Measurements from ENCODE around the gene TCF25.
"Not testable (repeated sequence)": the region's sequence is repeated elsewhere in the genome, so short reads cannot be mapped to it uniquely, and the experiment has no call there.

Gene TCF25, protein sequence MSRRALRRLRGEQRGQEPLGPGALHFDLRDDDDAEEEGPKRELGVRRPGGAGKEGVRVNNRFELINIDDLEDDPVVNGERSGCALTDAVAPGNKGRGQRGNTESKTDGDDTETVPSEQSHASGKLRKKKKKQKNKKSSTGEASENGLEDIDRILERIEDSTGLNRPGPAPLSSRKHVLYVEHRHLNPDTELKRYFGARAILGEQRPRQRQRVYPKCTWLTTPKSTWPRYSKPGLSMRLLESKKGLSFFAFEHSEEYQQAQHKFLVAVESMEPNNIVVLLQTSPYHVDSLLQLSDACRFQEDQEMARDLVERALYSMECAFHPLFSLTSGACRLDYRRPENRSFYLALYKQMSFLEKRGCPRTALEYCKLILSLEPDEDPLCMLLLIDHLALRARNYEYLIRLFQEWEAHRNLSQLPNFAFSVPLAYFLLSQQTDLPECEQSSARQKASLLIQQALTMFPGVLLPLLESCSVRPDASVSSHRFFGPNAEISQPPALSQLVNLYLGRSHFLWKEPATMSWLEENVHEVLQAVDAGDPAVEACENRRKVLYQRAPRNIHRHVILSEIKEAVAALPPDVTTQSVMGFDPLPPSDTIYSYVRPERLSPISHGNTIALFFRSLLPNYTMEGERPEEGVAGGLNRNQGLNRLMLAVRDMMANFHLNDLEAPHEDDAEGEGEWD

DNA sequence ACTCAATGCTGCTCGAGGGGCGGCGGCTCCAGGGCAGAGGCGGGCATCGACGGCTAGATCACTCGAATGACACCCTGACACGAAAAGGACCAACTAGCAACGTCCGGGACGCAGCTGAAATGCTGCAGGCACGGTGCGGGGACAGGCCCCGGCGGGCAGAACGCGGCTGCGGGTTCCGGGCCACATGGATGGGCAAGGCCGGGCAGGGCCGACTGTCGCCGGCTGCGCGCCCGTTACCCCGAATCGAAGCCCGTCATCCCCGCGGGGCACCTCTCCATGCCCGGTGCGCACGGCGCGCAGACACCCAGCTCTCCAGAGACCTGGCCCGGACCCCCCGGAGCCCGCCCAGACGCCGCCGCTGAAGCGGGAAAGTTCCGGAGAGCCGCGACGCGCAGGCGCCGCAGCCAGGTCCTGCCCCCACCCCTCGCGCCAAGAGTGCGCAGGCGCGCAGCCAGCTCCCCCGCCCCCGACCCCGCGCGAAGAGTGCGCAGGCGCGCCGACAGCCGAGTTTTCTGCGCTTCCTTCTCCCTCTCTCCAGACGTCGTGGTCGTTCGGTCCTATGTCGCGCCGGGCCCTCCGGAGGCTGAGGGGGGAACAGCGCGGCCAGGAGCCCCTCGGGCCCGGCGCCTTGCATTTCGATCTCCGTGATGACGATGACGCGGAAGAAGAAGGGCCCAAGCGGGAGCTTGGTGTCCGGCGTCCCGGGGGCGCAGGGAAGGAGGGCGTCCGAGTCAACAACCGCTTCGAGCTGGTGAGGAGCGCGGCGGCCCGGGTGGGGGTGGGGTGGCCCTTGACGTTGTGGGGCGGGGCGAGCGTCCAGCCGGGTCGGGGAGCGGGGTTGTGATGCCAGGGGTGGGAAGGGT, at the start of gene TCF25:
TCF25 (plus strand) TSS at position 484 of the 863 bp plus-strand sequence; CDS start at position 560, 76 bp downstream.
- DNase-seq (ENCODE audit: low read depth): peak; percentile 54

GRCh38 chr16:89823824-89824148, 49.6 kb upstream of the TCF25 start:
- not testable (repeated sequence) for DNase-seq (ENCODE audit: low read depth)

DNA sequence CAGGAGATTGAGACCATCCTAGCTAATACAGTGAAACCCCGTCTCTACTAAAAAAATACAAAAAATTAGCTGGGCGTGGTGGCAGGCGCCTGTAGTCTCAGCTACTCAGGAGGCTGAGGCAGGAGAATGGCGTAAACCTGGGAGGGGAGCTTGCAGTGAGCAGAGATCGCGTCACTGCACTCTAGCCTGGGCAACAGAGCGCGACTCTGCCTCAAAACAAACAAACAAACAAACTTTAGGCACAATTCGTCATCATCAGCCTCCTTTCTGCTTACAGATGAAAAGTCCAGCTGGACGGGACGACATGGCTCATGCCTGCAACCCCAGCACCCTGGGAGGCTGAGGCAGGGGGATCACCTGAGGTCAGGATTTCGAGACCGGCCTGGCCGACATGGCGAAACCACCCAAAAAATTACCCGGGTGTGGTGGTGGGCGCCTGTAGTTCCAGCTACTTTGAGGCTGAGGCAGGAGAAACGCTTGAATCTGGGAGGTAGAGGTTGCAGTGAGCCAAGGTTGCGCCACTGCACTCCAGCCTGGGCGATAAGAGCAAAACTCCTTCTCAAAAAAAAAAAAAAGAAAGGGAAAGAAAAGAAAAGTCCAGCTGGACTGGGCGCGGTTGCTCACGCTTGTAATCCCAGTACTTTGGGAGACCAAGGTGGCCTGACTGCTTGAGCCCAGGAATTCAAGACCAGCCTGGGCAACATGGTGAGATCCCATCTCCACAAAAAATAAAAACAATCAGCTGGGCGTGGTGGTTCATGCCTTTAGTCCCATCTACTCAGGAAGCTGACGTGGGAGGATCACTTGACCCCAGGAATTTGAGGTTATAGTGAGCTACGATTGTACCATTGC, 46.6 kb upstream of the TCF25 start:
- DNase-seq (ENCODE audit: low read depth): no peak

DNA sequence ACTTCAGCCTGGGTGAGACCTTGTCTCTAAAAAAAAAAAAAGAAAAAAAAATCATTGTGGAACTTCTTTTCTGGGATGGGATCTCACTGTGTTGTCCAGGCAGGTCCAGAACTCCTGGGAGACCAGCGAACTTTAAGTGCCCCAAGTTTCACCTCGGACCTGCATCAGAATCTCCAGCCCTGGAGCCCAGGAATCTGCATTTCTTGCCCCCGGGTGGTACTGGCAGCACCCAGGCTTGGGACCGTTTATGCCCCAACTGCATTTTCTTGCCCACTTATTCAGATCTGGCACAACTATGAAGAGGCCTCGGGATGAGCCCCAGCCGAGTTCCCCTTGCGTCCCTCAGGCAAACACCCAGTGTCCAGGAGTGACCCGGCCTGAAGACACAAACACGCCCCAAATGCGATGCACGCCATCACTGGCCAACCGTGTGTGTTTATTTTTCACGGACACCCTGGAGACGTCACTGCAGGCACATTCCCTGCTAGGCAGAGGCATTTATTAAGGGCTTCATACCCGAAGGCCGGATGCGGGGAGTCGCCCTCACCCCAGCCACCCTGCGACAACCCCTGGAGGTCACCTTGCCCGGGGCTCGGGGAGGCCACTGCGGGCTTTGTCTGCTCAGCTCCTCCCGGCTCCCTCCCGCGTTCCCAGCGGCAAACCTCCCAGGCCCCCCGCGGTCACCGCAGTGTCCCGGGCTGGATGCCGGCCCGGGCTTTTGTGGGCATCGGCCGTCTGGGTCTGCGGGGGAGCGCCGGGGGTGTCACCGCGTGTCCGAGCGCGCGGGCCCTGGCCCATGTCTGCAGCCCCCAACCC, 45.8 kb upstream of the TCF25 start:
- DNase-seq (ENCODE audit: low read depth): no peak

GRCh38 chr16:89828199-89828869, 45.1 kb upstream of the TCF25 start, which contains the start of gene SPIRE2:
SPIRE2 (plus strand) TSS chr16:89828475; CDS start chr16:89828551, 76 bp downstream.
- peak; percentile 51 for DNase-seq (ENCODE audit: low read depth)

GRCh38 chr16:89828870-89829629, 44.3 kb upstream of the TCF25 start:
- no peak for DNase-seq (ENCODE audit: low read depth)

DNA sequence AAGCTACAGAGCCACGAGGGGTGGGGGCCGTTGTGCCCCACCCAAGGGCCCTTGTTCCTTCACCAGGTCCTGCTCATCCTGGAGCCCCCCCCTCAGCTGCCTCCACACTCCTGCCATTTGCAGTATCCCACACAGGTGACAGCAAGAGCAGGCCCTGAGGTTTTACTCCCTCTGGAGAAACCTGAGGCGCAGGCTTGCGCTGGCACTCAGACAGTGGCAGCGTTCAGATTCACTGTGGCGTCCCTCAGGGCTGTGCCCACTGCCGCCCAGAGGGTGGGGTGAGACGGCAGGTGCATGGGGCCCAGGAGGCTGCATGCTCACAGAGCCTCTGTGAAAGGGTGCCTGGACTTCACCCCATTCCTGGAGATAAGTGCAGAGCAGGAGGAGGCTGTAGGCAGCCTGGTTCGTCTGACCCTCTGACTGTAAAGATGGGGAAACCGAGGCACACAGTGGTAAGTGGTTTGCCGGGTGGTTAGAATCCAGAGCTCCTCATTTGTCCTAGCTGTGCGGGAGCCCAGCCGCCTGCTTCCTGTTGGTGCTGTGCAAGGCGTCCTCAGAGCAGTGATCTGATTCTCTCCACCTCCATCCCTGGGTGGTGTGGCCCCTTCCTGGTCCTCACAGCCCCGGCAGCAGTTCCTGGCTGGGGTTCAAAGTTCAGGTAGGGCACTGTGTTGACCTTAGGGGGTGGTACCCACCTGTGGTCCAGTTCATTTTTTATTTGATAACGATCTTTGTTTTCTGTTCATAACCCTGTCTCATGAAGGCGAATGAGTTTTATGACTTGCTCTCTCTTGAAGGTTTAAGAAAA, 43.6 kb upstream of the TCF25 start:
- DNase-seq (ENCODE audit: low read depth): no peak

DNA sequence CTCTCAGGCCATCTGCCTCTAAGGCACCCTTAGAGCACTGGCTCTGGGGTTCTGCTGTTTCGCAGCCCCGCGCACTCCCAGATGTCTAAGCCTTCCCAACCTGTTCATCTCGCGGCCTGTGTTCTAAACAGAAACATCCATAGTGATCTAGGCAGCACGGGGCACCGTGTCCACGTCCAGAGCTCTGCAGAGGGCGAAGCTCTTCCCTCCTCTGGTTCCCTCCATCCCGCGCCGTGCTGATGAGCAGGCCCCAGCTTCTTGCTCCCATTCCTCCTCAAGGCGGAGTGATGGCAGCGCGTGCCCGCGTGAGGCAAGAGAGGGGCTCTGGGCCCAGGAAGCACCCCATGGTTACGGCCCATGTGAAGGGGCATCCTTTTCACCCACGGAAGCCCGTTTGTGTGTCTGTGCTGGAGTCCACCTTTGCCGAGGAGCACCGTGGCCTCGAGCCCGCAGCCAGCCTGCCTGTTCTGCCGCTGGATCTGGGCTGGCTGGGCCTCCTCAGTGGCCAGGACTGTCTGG, 41.5 kb upstream of the TCF25 start:
- DNase-seq (ENCODE audit: low read depth): no peak

DNA sequence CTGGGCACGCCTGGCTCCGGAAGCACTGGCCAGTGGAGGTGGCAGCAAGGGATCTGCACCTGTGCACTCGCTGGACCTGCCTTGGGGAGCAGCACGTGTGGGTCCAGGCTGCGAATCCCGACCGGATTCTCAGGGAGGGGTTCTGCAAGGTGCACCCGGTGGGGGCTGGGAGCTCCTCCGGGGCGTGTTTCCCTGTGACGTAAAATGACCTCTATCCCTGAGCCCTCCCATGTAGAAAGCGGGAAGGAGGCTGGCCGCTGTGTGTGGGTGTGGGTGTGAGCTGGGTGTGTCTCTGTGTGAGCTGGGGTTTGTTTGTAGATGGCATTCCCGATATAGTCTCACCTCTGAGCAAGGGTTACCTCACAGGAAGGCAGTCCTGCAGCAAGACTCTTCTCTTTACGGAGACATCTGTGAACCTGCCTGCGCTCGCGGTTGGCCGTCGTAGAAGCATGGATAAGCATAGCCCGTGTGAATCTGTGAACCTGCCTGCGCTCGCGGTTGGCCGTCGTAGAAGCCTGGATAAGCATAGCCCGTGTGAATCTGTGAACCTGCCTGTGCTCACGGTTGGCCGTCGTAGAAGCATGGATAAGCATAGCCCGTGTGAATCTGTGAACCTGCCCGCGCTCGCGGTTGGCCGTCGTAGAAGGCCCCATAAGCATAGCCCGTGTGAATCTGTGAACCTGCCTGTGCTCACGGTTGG, 39.6 kb upstream of the TCF25 start:
- not testable (repeated sequence) for DNase-seq (ENCODE audit: low read depth)

DNA sequence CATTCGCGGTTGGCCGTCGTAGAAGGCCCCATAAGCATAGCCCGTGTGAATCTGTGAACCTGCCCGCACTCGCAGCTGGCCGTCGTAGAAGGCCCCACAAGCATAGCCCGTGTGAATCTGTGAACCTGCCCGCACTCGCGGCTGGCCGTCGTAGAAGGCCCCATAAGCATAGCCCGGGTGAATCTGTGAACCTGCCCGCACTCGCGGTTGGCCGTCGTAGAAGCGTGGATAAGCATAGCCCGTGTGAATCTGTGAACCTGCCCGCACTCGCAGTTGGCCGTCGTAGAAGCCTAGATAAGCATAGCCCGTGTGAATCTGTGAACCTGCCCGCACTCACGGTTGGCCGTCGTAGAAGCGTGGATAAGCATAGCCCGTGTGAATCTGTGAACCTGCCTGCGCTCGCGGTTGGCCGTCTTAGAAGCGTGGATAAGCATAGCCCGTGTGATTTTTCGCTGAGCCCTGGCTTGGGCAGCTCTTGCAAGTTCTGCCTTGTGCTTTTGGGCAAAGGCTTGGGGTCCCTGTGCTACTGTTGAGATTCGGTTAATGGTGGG, 38.5 kb upstream of the TCF25 start:
- not testable (repeated sequence) for DNase-seq (ENCODE audit: low read depth)

GRCh38 chr16:89836484-89836883, 36.9 kb upstream of the TCF25 start:
- DNase-seq (ENCODE audit: low read depth): not testable (repeated sequence)

- DNase-seq (ENCODE audit: low read depth): no peak
Measured at GRCh38 chr16:89837014-89837546, 36.3 kb upstream of the TCF25 start.

DNA sequence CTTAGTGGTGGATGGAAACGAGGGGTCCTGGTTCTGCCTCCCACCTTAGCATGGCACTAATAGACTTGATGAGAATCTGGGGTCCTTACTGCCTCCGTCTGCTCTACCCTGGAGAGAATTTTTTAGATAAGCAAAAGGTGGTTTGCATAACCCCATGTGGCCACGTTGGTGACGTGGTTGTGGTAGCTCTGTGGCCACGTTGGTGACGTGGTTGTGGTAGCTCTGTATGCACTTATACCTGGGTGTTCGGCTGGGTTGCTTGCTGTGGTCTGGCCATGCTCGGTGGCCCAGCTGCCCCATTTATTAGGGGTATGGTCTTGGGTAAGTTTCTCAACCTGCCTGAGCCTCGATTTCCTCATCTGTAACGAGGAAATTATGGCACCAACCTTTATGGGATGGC, 32.1 kb upstream of the TCF25 start:
- no peak for DNase-seq (ENCODE audit: low read depth)

- DNase-seq (ENCODE audit: low read depth): no peak
Measured at GRCh38 chr16:89842471-89843408, 30.7 kb upstream of the TCF25 start.

- DNase-seq (ENCODE audit: low read depth): no peak
Measured at GRCh38 chr16:89843409-89844350, 29.7 kb upstream of the TCF25 start.
